OCI-LY7 (cell line): ENCODE data around the gene FSD1L.

Source experiments
- CTCF ChIP-seq: fragments of 200-600 bp; sonication (generic); conservative IDR thresholded peaks from 2 replicates; pipeline ENCODE4 v1.5.1; 2014; ENCODE audit warnings: mild to moderate bottlenecking, antibody characterized with exemption, low read length, moderate library complexity, mixed read lengths
- EZH2phosphoT487 ChIP-seq: fragments of 200-600 bp; sonication (generic); IDR thresholded peaks from 2 replicates; pipeline ENCODE4 v1.6.1; 2018; ENCODE audit warnings: low read depth, borderline replicate concordance, mild to moderate bottlenecking, mixed run types, antibody characterized with exemption, low read length, moderate library complexity, mixed read lengths

DNA sequence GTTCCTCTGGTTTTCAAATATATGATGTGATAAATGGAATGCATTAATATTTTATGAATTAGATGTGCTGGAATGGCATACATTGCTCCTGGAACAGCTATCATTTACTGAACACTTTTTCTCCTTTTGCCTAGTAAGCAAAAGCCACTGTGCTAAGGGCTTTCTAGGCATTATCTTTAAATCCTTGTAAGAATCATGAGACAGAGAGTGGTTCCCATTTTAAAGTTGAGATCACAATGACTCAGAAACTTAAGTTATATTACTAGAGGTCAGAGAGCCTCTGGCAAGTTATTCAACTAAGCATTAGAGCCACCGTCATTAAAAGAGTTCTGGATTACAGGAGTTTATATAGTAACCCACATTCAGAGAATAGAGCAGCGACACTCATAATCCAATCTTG, 26.7 kb upstream of the FSD1L start:
- TF ChIP-seq CTCF, result no peak
- no peak for TF ChIP-seq EZH2phosphoT487
